Measurements from ENCODE around the gene OR2J1.

Gene OR2J1

DNA sequence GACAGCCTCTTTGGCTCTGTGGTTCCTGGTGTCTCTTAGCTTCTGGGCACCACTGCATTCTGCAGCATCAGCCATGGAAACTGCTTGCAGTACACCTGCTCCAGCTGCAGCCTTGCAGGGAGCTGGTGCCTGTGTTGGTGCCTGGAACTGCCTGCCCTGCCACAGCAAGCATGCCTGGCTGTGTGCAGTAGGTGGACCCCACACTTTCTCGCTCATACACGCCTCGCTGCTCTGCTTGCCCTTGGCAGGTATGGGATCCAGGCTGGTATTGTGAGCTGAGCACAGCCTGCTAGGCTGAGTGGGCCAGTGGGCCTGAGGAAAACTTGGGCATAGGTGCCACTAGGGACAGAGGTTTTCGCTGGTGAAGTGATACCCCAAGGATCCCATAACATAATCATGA lies 31.4 kb downstream of the OR2J1 start:
- H3K9me2 ChIP-seq (replicated peaks; ENCODE audit: low read depth, low read length) = no peaks in the 10 kb centered on the region
- H4K20me1 ChIP-seq (ENCODE audit: insufficient read depth, low read length, poor library complexity, severe bottlenecking) = no peaks in the 10 kb centered on the region
- no peaks in the 10 kb centered on the region for H3K79me2 ChIP-seq (ENCODE audit: insufficient read depth, low read length)
- H2AFZ ChIP-seq (ENCODE audit: low read length) = no peak overlapping the region
- H3K9ac ChIP-seq (ENCODE audit: low read depth, low read length, poor library complexity, severe bottlenecking) = no peak overlapping the region
- H3K27me3 ChIP-seq (ENCODE audit: insufficient read depth, low read length, poor library complexity, severe bottlenecking) = no peaks in the 10 kb centered on the region
- no peaks in the 10 kb centered on the region for H3F3A ChIP-seq (ENCODE audit: low read depth)
- TF ChIP-seq, protein P1, sequence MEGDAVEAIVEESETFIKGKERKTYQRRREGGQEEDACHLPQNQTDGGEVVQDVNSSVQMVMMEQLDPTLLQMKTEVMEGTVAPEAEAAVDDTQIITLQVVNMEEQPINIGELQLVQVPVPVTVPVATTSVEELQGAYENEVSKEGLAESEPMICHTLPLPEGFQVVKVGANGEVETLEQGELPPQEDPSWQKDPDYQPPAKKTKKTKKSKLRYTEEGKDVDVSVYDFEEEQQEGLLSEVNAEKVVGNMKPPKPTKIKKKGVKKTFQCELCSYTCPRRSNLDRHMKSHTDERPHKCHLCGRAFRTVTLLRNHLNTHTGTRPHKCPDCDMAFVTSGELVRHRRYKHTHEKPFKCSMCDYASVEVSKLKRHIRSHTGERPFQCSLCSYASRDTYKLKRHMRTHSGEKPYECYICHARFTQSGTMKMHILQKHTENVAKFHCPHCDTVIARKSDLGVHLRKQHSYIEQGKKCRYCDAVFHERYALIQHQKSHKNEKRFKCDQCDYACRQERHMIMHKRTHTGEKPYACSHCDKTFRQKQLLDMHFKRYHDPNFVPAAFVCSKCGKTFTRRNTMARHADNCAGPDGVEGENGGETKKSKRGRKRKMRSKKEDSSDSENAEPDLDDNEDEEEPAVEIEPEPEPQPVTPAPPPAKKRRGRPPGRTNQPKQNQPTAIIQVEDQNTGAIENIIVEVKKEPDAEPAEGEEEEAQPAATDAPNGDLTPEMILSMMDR (conservative IDR thresholded peaks at IDR 0.05; ENCODE audit: low read length) = no peak
- TF ChIP-seq EZH2phosphoT487 (IDR thresholded peaks at IDR 0.05; ENCODE audit: borderline replicate concordance) = no peak
- no peak overlapping the region for H3K4me3 ChIP-seq (ENCODE audit: low read length, poor library complexity, severe bottlenecking)
- no peak overlapping the region for H3K4me2 ChIP-seq (ENCODE audit: low read depth, low read length, poor library complexity, severe bottlenecking)
- no peaks in the 10 kb centered on the region for H3K4me1 ChIP-seq (ENCODE audit: insufficient read depth, low read length, poor library complexity, severe bottlenecking)
- no peaks in the 10 kb centered on the region for H3K36me3 ChIP-seq (ENCODE audit: insufficient read depth, low read length)
- H3K9me3 ChIP-seq (ENCODE audit: insufficient read depth, low read depth, low read length) = no peaks in the 10 kb centered on the region

DNA sequence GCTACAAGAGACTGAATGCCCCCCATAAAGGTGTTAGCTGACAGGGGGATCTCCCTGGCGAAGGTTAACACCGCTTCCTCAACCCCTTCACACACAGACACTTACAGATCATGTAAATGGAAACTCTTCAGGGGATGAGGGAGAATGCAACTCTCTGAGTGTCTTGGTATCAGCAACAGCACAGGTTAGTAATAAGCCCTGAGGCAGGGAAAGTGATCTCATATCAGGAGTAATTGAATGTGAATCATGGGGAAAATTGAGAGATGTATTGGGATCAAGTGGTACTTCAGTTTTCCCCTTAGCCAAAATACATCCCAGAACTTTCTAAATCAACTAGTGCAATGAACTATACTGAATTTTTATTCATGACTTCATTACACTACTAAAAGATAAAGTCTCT lies 32.4 kb downstream of the OR2J1 start:
- H3K9me3 ChIP-seq (ENCODE audit: insufficient read depth, low read depth, low read length) = no peaks in the 10 kb centered on the region
- no peak overlapping the region for H3K9ac ChIP-seq (ENCODE audit: low read depth, low read length, poor library complexity, severe bottlenecking)
- no peaks in the 10 kb centered on the region for H3K36me3 ChIP-seq (ENCODE audit: insufficient read depth, low read length)
- H3K9me2 ChIP-seq (replicated peaks; ENCODE audit: low read depth, low read length) = no peaks in the 10 kb centered on the region
- H2AFZ ChIP-seq (ENCODE audit: low read length) = no peak overlapping the region
- no peaks in the 10 kb centered on the region for H3K4me1 ChIP-seq (ENCODE audit: insufficient read depth, low read length, poor library complexity, severe bottlenecking)
- H3K79me2 ChIP-seq (ENCODE audit: insufficient read depth, low read length) = no peaks in the 10 kb centered on the region
- no peaks in the 10 kb centered on the region for H4K20me1 ChIP-seq (ENCODE audit: insufficient read depth, low read length, poor library complexity, severe bottlenecking)
- H3K27me3 ChIP-seq (ENCODE audit: insufficient read depth, low read length, poor library complexity, severe bottlenecking) = no peaks in the 10 kb centered on the region
- H3K4me3 ChIP-seq (ENCODE audit: low read length, poor library complexity, severe bottlenecking) = no peak overlapping the region
- H3K4me2 ChIP-seq (ENCODE audit: low read depth, low read length, poor library complexity, severe bottlenecking) = no peak overlapping the region
- TF ChIP-seq, protein P1 (conservative IDR thresholded peaks at IDR 0.05; ENCODE audit: low read length) = no peak
- no peak for TF ChIP-seq EZH2phosphoT487 (IDR thresholded peaks at IDR 0.05; ENCODE audit: borderline replicate concordance)
- no peaks in the 10 kb centered on the region for H3F3A ChIP-seq (ENCODE audit: low read depth)

DNA sequence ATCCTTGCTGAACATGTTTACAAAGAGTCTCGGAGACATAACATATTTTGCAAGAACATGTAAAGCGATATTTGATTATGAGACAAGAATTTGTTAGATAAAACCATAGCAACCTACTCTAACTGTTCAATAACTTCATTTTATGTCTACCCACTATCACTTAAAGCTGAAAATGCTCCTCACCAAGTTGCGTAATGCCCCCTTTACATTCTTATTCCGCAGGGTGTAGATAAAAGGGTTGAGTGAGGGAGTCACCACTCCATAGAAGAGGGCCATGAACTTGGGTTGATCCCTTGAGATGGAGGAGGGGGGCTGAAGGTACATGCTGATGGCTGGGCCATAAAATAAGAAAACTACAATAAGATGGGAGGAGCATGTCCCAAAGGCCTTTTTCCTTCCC lies 38.4 kb downstream of the OR2J1 start:
- H3K9me3 ChIP-seq (ENCODE audit: insufficient read depth, low read depth, low read length) = no peaks in the 10 kb centered on the region
- no peaks in the 10 kb centered on the region for H3K36me3 ChIP-seq (ENCODE audit: insufficient read depth, low read length)
- no peak overlapping the region for H3K4me3 ChIP-seq (ENCODE audit: low read length, poor library complexity, severe bottlenecking)
- no peak overlapping the region for H2AFZ ChIP-seq (ENCODE audit: low read length)
- no peak overlapping the region for H3K9ac ChIP-seq (ENCODE audit: low read depth, low read length, poor library complexity, severe bottlenecking)
- no peak for TF ChIP-seq EZH2phosphoT487 (IDR thresholded peaks at IDR 0.05; ENCODE audit: borderline replicate concordance)
- TF ChIP-seq, protein P1 (conservative IDR thresholded peaks at IDR 0.05; ENCODE audit: low read length) = no peak
- H3K9me2 ChIP-seq (replicated peaks; ENCODE audit: low read depth, low read length) = no peaks in the 10 kb centered on the region
- H4K20me1 ChIP-seq (ENCODE audit: insufficient read depth, low read length, poor library complexity, severe bottlenecking) = no peaks in the 10 kb centered on the region
- H3K4me1 ChIP-seq (ENCODE audit: insufficient read depth, low read length, poor library complexity, severe bottlenecking) = no peaks in the 10 kb centered on the region
- H3K79me2 ChIP-seq (ENCODE audit: insufficient read depth, low read length) = no peaks in the 10 kb centered on the region
- no peaks in the 10 kb centered on the region for H3K27me3 ChIP-seq (ENCODE audit: insufficient read depth, low read length, poor library complexity, severe bottlenecking)
- H3K4me2 ChIP-seq (ENCODE audit: low read depth, low read length, poor library complexity, severe bottlenecking) = no peak overlapping the region
- no peaks in the 10 kb centered on the region for H3F3A ChIP-seq (ENCODE audit: low read depth)

Data from Loucy (cell line).